PC-3 (cell line): ENCODE results near the gene STXBP3. TPM values are rescaled to one million over a fixed set of nuclear protein-coding genes. Genes with fewer than 3 reads are reported as not detected.

Source experiments
- ATAC-seq: fragments of 200-7000 bp; cut with Tn5 transposase; 2 replicates; pipeline ENCODE4 v1.9.1; 2020; ENCODE audit warnings: mild to moderate bottlenecking, moderate library complexity
- BruUV-seq: library from RNA; stranded (reverse); fragments of 400-500 nt; replicated peaks from 2 replicates; lab custom pipeline; 2021; lab: Mats Ljungman, UMichigan
- CTCF ChIA-PET: fragments of 300-600 bp; sonication (Branson Sonifier 250); formaldehyde crosslinking; loops from one replicate; lab custom pipeline; 2022; ENCODE audit warnings: antibody characterized with exemption; lab: Charles Lee
- POLR2A ChIA-PET: fragments of 300-600 bp; sonication (Branson Sonifier 250); formaldehyde crosslinking; loops from one replicate; lab custom pipeline; 2022; ENCODE audit warnings: antibody characterized with exemption; ENCODE audit not compliant: unreplicated experiment; lab: Charles Lee
- DNase-seq: peaks from one replicate; pipeline ENCODE4 v3.0.0-alpha.2; 2015
- H2AFZ ChIP-seq: fragments of 300-600 bp; sonication (generic); 2 replicates; pipeline ENCODE4 v1.6.0; 2016; ENCODE audit warnings: antibody characterized with exemption, low read length
- H3F3A ChIP-seq: fragments of 300-600 bp; sonication (generic); one replicate; pipeline ENCODE4 v1.6.0; 2017; ENCODE audit warnings: antibody characterized with exemption, low read length, control low read depth, mild to moderate bottlenecking; ENCODE audit not compliant: unreplicated experiment
- H3K27ac ChIP-seq: fragments of 300-600 bp; sonication (generic); 2 replicates; pipeline ENCODE4 v1.5.1; 2016; ENCODE audit warnings: mild to moderate bottlenecking, low read length
- H3K27me3 ChIP-seq: fragments of 300-600 bp; sonication (generic); 2 replicates; pipeline ENCODE4 v1.6.1; 2016; ENCODE audit warnings: low read length, mixed read lengths
- H3K36me3 ChIP-seq: fragments of 300-600 bp; sonication (generic); 2 replicates; pipeline ENCODE4 v1.6.1; 2016; ENCODE audit warnings: low read depth, mixed run types, low read length, mixed read lengths
- H3K4me1 ChIP-seq: fragments of 300-600 bp; sonication (generic); 2 replicates; pipeline ENCODE4 v1.5.1; 2016; ENCODE audit warnings: low read length; ENCODE audit not compliant: insufficient read depth
- H3K4me2 ChIP-seq: fragments of 300-600 bp; sonication (generic); 2 replicates; pipeline ENCODE4 v1.6.0; 2016; ENCODE audit warnings: low read length
- H3K4me3 ChIP-seq: fragments of 300-600 bp; sonication (generic); 2 replicates; pipeline ENCODE4 v1.5.1; 2016; ENCODE audit warnings: mild to moderate bottlenecking, low read length, mixed read lengths
- H3K79me2 ChIP-seq: fragments of 300-600 bp; sonication (generic); 2 replicates; pipeline ENCODE4 v1.6.1; 2017; ENCODE audit warnings: low read length, mixed read lengths
- H3K9ac ChIP-seq: fragments of 300-600 bp; sonication (generic); 2 replicates; pipeline ENCODE4 v1.6.0; 2016; ENCODE audit warnings: mild to moderate bottlenecking, low read length
- H3K9me2 ChIP-seq: fragments of 300-600 bp; sonication (generic); replicated peaks from 2 replicates; pipeline ENCODE4 v1.6.1; 2016; ENCODE audit warnings: mixed run types, low read length, mixed read lengths
- H3K9me3 ChIP-seq: fragments of 300-600 bp; sonication (generic); 2 replicates; pipeline ENCODE4 v1.6.1; 2016; ENCODE audit warnings: low read length, mixed read lengths
- H4K20me1 ChIP-seq: fragments of 300-600 bp; sonication (generic); 2 replicates; pipeline ENCODE4 v1.6.1; 2016; ENCODE audit warnings: low read length, mixed read lengths
- EZH2 ChIP-seq: fragments of 300-600 bp; sonication (generic); IDR thresholded peaks from one replicate; pipeline ENCODE4 v1.6.1; 2017; ENCODE audit warnings: antibody characterized with exemption, mild to moderate bottlenecking, low read length; ENCODE audit not compliant: unreplicated experiment
- EZH2phosphoT487 ChIP-seq: fragments of 300-600 bp; sonication (generic); IDR thresholded peaks from 2 replicates; pipeline ENCODE4 v1.6.1; 2018; ENCODE audit warnings: mild to moderate bottlenecking, antibody characterized with exemption, low read length, borderline replicate concordance
- intact Hi-C: fragments of 100-400 bp; cut with micrococcal nuclease; formaldehyde crosslinking; loops from 2 replicates; pipeline ENCODE4 v1.9.0; 2023
- total RNA-seq: library from RNA; depleted of rRNA; stranded (reverse); fragments of >200 nt; gene quantifications from 2 replicates; pipeline ENCODE4 v1.2.3, GENCODE V29; 2014
- TF ChIP-seq, protein P1 (sequence below): fragments of 300-600 bp; sonication (generic); conservative IDR thresholded peaks from 2 replicates; pipeline ENCODE4 v1.5.1; 2017; ENCODE audit warnings: antibody characterized with exemption, low read depth, mild to moderate bottlenecking, low read length

STXBP3 gene
- total RNA-seq, 1 experiment from 2014 or later = 17.2 TPM

GRCh38 chr1:108851567-108851966 lies 105.1 kb downstream of the STXBP3 start:
- no peak for TF ChIP-seq EZH2
- no peak for TF ChIP-seq EZH2phosphoT487
- TF ChIP-seq, protein P1, sequence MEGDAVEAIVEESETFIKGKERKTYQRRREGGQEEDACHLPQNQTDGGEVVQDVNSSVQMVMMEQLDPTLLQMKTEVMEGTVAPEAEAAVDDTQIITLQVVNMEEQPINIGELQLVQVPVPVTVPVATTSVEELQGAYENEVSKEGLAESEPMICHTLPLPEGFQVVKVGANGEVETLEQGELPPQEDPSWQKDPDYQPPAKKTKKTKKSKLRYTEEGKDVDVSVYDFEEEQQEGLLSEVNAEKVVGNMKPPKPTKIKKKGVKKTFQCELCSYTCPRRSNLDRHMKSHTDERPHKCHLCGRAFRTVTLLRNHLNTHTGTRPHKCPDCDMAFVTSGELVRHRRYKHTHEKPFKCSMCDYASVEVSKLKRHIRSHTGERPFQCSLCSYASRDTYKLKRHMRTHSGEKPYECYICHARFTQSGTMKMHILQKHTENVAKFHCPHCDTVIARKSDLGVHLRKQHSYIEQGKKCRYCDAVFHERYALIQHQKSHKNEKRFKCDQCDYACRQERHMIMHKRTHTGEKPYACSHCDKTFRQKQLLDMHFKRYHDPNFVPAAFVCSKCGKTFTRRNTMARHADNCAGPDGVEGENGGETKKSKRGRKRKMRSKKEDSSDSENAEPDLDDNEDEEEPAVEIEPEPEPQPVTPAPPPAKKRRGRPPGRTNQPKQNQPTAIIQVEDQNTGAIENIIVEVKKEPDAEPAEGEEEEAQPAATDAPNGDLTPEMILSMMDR = no peak
- DNase-seq = no peak
- intact Hi-C loops = no loop called here
- H2AFZ ChIP-seq = no peak overlapping the region
- BruUV-seq = no TSS peak
- H4K20me1 ChIP-seq = no peaks in the 10 kb centered on the region
- no peaks in the 10 kb centered on the region for H3K4me1 ChIP-seq
- no peak overlapping the region for H3K9ac ChIP-seq
- ATAC-seq = no peak
- CTCF ChIA-PET = no interaction called here
- no peak overlapping the region for H3K4me2 ChIP-seq
- H3K36me3 ChIP-seq = no peaks in the 10 kb centered on the region
- H3K27me3 ChIP-seq = no peaks in the 10 kb centered on the region
- H3K9me2 ChIP-seq = no peaks in the 10 kb centered on the region
- POLR2A ChIA-PET = no interaction called here
- no peaks in the 10 kb centered on the region for H3K9me3 ChIP-seq
- no peaks in the 10 kb centered on the region for H3F3A ChIP-seq
- H3K27ac ChIP-seq = no peak overlapping the region
- H3K79me2 ChIP-seq = no peaks in the 10 kb centered on the region
- no peak overlapping the region for H3K4me3 ChIP-seq

DNA sequence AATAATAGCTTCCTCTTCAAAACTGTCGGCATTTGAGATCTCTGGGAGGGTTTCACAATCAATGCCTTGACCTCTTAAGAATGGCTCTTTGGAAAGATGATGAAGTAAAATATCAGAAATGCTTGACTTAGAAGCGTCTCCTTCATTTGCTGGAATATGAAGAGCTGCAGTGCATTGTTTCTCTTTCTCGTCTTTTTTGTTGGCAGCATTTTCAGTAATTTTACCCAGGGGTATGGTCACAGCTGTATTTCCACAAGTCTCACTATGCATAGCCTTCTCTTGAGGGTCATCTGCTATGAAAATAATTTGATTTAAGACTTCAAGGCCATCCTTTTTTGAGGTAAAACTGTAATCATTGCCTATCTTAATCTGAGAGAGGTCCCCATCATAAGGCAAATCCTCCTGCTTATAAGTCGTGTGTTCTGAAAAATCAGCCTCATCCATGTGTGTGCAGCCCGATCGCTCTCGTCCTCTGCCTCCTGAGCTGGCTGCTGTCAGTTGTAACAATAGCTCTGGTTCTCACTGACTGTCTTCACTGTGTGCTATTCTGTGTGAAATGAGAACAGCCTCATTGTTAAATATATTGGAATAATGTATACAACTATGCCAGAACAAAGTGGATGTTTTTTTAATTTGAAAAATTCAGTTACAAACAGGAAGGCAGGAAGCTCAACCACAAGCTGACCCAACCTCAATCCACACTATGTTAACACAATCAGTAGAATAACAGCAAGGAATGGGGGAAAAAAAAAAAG lies 105.9 kb downstream of the STXBP3 start:
- H3K4me3 ChIP-seq = no peak overlapping the region
- ChIA-PET CTCF (no interaction called here), POLR2A (no interaction called here)
- H3K79me2 ChIP-seq = no peaks in the 10 kb centered on the region
- no peaks in the 10 kb centered on the region for H3K36me3 ChIP-seq
- no peak overlapping the region for H3K4me2 ChIP-seq
- intact Hi-C loops = no loop called here
- no peaks in the 10 kb centered on the region for H4K20me1 ChIP-seq
- ATAC-seq (no peak), DNase-seq (no peak)
- H2AFZ ChIP-seq = no peak overlapping the region
- H3K9me2 ChIP-seq = no peaks in the 10 kb centered on the region
- H3K4me1 ChIP-seq = no peaks in the 10 kb centered on the region
- no peaks in the 10 kb centered on the region for H3K27me3 ChIP-seq
- TF ChIP-seq, protein P1 = no peak
- TF ChIP-seq EZH2 (no peak), EZH2phosphoT487 (no peak)
- BruUV-seq = no TSS peak
- no peak overlapping the region for H3K27ac ChIP-seq
- no peaks in the 10 kb centered on the region for H3F3A ChIP-seq
- H3K9ac ChIP-seq = no peak overlapping the region
- H3K9me3 ChIP-seq = no peaks in the 10 kb centered on the region
